ENCODE measurements around the gene TRAPPC12. TPM values are rescaled to one million over a fixed set of nuclear protein-coding genes. Genes with fewer than 3 reads are reported as not detected.
"Not testable (repeated sequence)": the region's sequence is repeated elsewhere in the genome, so short reads cannot be mapped to it uniquely, and the experiment has no call there.

TRAPPC12 gene
- polyA plus RNA-seq, 3 donors: 41.2 to 48.3 (median 45.2) TPM

- 96 to 97% (median 96%) methylated on average over 34 of the region's 34 CpGs for WGBS, 3 donors
- H3K27ac ChIP-seq (ENCODE audit: low read depth, low read length): no peak overlapping the region
Measured at GRCh38 chr2:3500326-3500899, 120.9 kb downstream of the TRAPPC12 start.

GRCh38 chr2:3503046-3503445, 123.6 kb downstream of the TRAPPC12 start:
- WGBS, 3 donors: 90 to 97% (median 94%) methylated on average over 14 of the region's 14 CpGs
- no peak overlapping the region for H3K27ac ChIP-seq (ENCODE audit: low read depth, low read length)

GRCh38 chr2:3503483-3503882, 124.0 kb downstream of the TRAPPC12 start:
- no peak overlapping the region for H3K27ac ChIP-seq (ENCODE audit: low read depth, low read length)
- WGBS, 3 donors: 75 to 94% (median 91%) methylated on average over 12 to 13 of the region's 13 CpGs

DNA sequence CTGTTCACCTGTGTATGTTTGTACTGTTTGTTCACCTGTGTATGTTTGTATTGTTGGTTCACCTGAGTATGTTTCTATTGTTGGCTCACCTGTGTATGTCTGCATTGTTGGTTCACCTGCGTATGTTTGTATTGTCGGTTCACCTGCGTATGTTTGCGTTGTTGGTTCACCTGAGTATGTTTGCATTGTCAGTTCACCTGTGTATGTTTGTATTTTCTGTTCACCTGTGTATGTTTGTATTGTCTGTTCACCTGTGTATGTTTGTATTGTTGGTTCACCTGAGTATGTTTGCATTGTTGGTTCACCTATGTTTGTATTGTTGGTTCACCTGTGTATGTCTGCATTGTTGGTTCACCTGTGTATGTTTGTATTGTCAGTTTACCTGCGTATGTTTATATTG, 125.2 kb downstream of the TRAPPC12 start:
- 35 to 93% (median 93%) methylated on average over 5 of the region's 5 CpGs for WGBS, 3 donors
- H3K27ac ChIP-seq (ENCODE audit: low read depth, low read length): no peak overlapping the region

DNA sequence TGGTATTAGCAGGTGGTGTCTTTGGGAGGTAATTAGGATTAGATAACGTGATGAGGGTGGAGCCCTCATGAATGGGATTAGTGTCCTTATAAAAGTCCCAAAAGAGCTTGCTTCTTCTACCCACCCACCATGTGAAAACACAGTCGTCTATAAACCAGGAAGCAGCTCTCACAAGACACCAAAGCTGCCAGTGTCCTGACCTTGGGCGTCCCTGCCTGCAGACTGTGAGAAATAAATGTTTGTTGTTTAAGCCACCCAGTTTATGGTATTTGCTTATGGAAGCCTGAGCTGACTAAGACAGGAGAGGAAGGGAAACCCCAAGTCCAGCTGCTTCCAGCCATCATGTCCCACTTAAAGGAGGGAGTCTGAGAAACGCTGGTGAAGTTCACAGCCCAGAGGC, 126.3 kb downstream of the TRAPPC12 start:
- no peak overlapping the region for H3K27ac ChIP-seq (ENCODE audit: low read depth, low read length)
- 33 to 84% (median 74%) methylated on average over 4 of the region's 4 CpGs for WGBS, 3 donors

GRCh38 chr2:3512086-3512485, 132.6 kb downstream of the TRAPPC12 start:
- no peak overlapping the region for H3K27ac ChIP-seq (ENCODE audit: low read depth, low read length)
- whole genome bisulfite sequencing, 3 donors: 62 to 83% (median 77%) methylated on average over 2 of the region's 2 CpGs

DNA sequence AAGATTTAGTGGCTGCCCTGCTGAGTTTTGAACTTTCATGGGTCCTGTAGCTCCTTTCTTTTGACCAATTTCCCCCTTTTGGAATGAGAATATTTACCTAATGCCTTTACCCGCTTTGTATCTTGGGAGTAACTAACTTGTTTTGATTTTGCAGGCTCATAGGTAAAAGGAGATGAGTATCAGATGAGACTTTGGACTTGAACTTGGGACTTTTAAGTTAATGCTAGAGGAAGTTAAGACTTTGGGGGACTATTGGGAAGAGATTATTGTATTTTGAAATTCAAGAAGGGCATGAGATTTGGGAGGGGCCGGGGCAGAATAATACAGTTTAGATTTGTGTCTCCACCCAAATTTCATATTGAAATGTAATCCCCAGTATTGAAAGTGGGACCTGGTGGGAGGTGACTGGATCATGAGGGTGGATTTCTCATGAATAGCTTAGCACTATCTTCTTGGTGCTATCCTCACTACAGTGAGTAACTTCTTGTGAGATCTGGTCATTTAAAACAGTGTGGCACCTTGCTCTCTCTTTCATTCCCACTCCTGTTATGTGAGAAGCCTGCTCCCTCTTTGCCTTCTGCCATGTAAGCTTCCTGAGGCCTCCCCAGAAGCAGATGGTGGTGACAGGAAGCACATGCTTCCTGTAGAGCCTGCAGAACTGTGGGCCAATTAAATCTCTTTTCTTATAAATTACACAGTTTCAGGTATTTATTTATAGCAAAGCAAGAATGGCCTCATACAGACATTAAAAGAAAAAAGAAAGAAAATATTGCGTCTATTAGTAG, 133.7 kb downstream of the TRAPPC12 start:
- 83 to 99% (median 97%) methylated on average over 3 of the region's 3 CpGs for WGBS, 3 donors
- H3K27ac ChIP-seq (ENCODE audit: low read depth, low read length): no peak overlapping the region

DNA sequence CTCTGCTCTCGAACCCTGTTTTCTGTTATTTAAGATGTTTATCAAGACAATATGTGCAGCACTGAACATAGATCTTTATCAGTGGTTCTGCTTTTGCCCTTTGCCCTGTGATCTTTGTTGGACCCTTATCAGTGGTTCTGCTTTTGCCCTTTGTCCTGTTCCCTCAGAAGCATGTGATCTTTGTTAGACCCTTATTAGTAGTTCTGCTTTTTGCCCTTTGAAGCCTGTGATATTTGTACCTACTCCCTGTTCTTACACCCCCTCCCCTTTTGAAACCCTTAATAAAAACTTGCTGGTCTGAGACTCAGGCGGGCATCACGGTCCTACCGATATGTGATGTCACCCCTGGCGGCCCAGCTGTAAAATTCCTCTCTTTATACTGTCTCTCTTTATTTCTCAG, 135.9 kb downstream of the TRAPPC12 start:
- WGBS, 3 donors: 83 to 97% (median 97%) methylated on average over 3 to 5 of the region's 5 CpGs
- not testable (repeated sequence) for H3K27ac ChIP-seq (ENCODE audit: low read depth, low read length)

- WGBS, 3 donors: 96 to 97% (median 97%) methylated on average over 3 of the region's 3 CpGs
- H3K27ac ChIP-seq (ENCODE audit: low read depth, low read length): no peak overlapping the region
Measured at GRCh38 chr2:3516831-3517230, 137.3 kb downstream of the TRAPPC12 start.

- H3K27ac ChIP-seq (ENCODE audit: low read depth, low read length): no peak overlapping the region
- WGBS, 3 donors: 24 to 31% (median 30%) methylated on average over 3 of the region's 3 CpGs
Measured at GRCh38 chr2:3517948-3518495, 138.5 kb downstream of the TRAPPC12 start.

GRCh38 chr2:3518496-3519254, 139.2 kb downstream of the TRAPPC12 start:
- 0 to 1% (median 0%) methylated on average over 67 of the region's 67 CpGs for whole genome bisulfite sequencing, 3 donors
- peak overlapping the region; percentile 44 for H3K27ac ChIP-seq (ENCODE audit: low read depth, low read length)

DNA sequence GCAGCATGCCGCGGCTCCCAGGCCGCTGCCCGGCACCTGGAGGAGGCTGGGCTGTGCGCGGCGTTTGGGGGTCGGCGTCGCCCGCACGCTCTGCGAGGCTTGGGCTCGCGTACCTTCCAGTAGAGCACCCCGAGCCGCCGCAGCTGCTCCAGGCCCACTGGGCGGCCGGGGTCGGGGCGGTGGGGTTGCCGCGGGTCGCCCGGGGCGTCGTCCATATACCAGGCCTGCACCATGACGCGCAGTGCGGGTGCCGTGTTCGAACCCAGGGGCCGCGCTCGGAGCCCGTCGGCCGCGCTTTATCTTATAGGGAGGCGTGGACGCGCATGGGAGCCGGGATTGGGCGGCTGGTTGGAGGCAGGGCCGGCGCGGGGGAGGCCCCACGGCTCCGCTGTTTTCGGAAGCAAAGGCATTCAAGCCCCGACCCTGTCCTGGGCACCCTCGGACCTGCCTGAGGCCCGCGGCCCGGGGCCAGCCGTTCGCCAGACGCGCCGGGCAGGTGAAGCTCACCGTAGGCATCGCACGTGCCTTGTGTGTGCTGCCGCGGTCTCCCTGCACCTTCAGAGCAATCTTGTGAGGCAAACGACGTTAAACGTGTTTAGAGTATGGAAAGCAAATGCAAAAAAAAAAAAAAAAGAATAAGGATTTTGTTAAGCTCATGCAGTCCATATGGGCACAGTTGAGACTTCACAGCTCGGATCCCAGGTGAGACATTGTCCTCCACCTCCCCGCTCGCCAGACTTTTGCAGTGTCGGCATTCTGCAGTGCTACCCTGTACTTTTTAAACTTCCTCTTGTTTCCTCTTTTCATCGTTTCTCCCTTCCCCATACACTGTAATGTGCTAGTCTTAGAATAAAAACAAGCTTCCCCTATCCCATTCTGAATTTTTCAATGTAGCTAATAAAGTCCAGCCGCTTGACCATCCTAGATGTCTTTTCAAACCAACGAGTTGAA, 140.0 kb downstream of the TRAPPC12 start, which contains the start of gene ADI1:
Gene ADI1 (minus strand): TSS at position 277 of the 951 bp plus-strand sequence. CDS start 44 bp downstream, at position 233.
- peak within 1 kb of the TSS; percentile 44 for H3K27ac ChIP-seq (ENCODE audit: low read depth, low read length)
- 1 to 4% (median 2%) methylated on average over 72 to 76 of the region's 76 CpGs for WGBS, 3 donors

GRCh38 chr2:3520591-3520990, 141.1 kb downstream of the TRAPPC12 start:
- no peak overlapping the region for H3K27ac ChIP-seq (ENCODE audit: low read depth, low read length)
- 93 to 96% (median 94%) methylated on average over 6 of the region's 6 CpGs for WGBS, 3 donors

GRCh38 chr2:3522961-3523421, 143.5 kb downstream of the TRAPPC12 start:
- WGBS, 3 donors: 54 to 60% (median 55%) methylated on average over 13 of the region's 13 CpGs
- no peak overlapping the region for H3K27ac ChIP-seq (ENCODE audit: low read depth, low read length)

GRCh38 chr2:3523551-3524041, 144.1 kb downstream of the TRAPPC12 start:
- WGBS, 3 donors: 8 to 49% (median 48%) methylated on average over 4 of the region's 4 CpGs
- H3K27ac ChIP-seq (ENCODE audit: low read depth, low read length): no peak overlapping the region

GRCh38 chr2:3526871-3527270, 147.4 kb downstream of the TRAPPC12 start:
- WGBS, 3 donors: 91 to 93% (median 93%) methylated on average over 17 to 22 of the region's 22 CpGs

DNA sequence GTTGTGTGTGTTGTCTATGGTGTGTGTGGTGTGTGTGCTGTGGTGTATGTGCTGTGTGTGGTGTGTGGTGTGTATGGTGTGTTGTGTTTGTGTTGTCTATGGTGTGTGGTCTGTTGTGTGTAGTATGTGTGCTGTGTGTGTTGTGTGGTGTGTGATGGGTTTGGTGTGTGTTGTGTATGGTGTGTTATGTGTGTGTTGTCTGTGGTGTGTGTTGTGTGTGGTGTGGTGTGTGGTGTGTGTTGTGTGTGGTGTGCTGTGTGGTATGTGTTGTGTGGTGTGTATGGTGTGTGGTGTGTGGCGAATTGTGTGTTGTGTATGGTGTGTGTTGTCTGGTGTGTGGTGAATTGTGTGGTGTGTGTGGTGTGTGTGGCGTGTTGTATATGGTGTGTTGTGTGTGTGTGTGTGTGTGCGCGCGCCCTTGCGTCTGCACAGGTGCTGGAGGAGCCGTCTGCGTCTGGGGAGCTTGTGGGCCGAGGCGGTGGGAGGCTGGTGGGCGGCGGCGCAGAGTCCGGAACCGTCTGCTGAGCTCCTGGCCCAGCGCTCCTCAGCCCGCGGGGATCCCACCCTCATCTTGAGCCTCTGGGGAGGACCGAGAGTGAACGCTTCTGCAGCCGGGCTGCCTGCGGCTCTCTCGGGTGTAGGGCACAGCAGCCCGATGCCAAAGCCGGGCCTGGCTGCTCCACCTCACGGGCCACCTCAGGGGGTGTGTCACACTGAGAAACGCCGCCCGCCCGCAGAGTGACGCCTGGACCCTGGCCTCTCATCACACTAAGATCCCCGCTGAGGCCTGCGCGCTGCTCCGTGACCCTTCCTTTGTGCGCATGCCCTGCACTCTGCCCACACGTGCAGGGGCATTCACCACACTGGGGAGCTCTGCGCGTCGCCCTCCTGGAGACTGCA, 148.6 kb downstream of the TRAPPC12 start:
- WGBS, 3 donors: 88 to 94% (median 89%) methylated on average over 40 of the region's 40 CpGs
- H3K27ac ChIP-seq (ENCODE audit: low read depth, low read length): no peak overlapping the region

More at GRCh38 chr2:3526871-3527270, 147.4 kb downstream of the TRAPPC12 start:
- H3K27ac ChIP-seq (ENCODE audit: low read depth, low read length): no peak overlapping the region

Data from adipose tissue (tissue), 3 donors.